GM18498 (cell line): ENCODE measurements around the gene SLC25A17.
"Not testable (repeated sequence)": the region's sequence is repeated elsewhere in the genome, so short reads cannot be mapped to it uniquely, and the experiment has no call there.

ENCODE experiments used
- ATAC-seq: cut with Tn5 transposase; IDR thresholded peaks from one replicate; pipeline ENCODE4 v1.9.1; 2021; ENCODE audit warnings: mild to moderate bottlenecking, moderate library complexity; ENCODE audit not compliant: unreplicated experiment

Gene SLC25A17

DNA sequence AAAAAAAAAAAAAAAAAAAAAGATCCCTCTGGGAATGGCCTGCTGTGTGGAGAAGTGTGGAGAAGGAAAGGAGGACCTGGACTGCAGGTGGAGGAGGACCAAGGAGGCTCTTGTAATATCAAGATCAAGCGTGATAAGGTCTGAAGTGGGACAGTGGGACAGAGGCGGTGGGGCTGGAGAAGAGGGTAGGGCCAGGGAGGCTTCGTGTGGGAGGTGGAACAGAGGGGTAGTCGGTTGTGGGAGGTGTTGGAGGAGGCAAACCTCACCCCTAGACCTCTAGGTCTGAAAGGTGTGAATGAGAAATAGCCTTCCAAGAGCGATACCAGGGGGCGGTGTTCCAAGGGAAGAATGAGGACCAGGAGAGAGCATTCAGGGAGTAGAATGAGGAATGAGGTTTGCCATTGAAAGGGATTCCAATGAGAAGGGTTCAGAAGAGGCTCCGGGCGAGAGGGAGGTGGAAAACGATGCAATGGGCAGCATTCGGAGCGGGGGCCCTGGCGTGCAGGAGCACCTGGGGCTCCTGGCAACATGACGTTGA is 95.7 kb downstream of the SLC25A17 start:
- no peak for ATAC-seq

GRCh38 chr22:40721266-40721665 is 97.9 kb downstream of the SLC25A17 start:
- ATAC-seq: no peak

- no peak for ATAC-seq
Observed at GRCh38 chr22:40720538-40721256, 98.4 kb downstream of the SLC25A17 start.

DNA sequence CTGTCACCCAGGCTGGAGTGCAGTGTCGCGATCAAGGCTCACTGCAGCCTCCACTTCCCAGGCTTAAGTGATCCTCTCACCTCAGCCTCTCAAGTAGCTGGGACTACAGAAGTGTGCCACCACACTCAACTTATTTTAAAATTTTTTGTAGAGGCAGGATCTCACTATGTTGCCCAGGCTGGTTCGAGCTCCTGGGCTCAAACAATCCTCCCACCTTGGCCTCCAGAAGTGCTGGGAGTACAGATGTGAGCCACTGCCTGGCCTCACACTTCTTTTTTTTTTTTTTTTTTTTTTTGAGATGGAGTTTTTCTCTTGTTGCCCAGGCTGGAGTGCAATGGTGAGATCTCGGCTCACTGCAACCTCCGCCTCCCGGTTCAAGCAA is 99.0 kb downstream of the SLC25A17 start:
- not testable (repeated sequence) for ATAC-seq
